Fibroblast of skin of scalp (primary cell): ENCODE measurements around the gene CC2D1A. TPM values are rescaled to one million over a fixed set of nuclear protein-coding genes. Genes with fewer than 3 reads are reported as not detected.
A peak's percentile ranks its signal among the peaks of the same experiment; 100 is the strongest.

Experiments
- DNase-seq: peaks from one replicate; pipeline ENCODE4 v3.0.0-alpha.2; 2013
- polyA plus RNA-seq, 2 experiments: library from polyadenylated mRNA; unstranded; fragments of 120-200 nt; gene quantifications; one replicate each; pipeline ENCODE4 v1.2.1, GENCODE V29; 2013; ENCODE audit not compliant: insufficient read length in 2 of 2

CC2D1A gene
- polyA plus RNA-seq (2013, experiment 1 of 2; ENCODE audit: insufficient read length), result 25.6 TPM
- 26.7 TPM for polyA plus RNA-seq (2013, experiment 2 of 2; ENCODE audit: insufficient read length)

GRCh38 chr19:13905634-13906520, at the start of gene CC2D1A, which contains the start of gene BRME1:
Gene CC2D1A (plus strand): TSS chr19:13906201. CDS start chr19:13906442, 241 bp downstream.
Gene BRME1 (minus strand): TSS chr19:13906117. CDS start chr19:13904892, 1,225 bp downstream.
- peak; percentile 84 for DNase-seq

GRCh38 chr19:13856497-13856896, 49.5 kb upstream of the CC2D1A start:
- DNase-seq, result no peak

GRCh38 chr19:13859361-13859880, 46.6 kb upstream of the CC2D1A start:
- DNase-seq, result peak; percentile 68

GRCh38 chr19:13860679-13861391, 45.2 kb upstream of the CC2D1A start:
- DNase-seq, result no peak

- DNase-seq, result no peak
Measured at GRCh38 chr19:13861392-13861713, 44.6 kb upstream of the CC2D1A start.

- peak; percentile 96 for DNase-seq
Measured at GRCh38 chr19:13861714-13862531, 44.1 kb upstream of the CC2D1A start.

GRCh38 chr19:13864046-13864666, 41.8 kb upstream of the CC2D1A start:
- DNase-seq, result no peak

GRCh38 chr19:13864667-13865570, 41.1 kb upstream of the CC2D1A start:
- DNase-seq, result no peak

GRCh38 chr19:13865571-13866462, 40.2 kb upstream of the CC2D1A start:
- no peak for DNase-seq

GRCh38 chr19:13866463-13867046, 39.4 kb upstream of the CC2D1A start:
- no peak for DNase-seq

GRCh38 chr19:13868663-13869062, 37.3 kb upstream of the CC2D1A start:
- DNase-seq, result no peak

- DNase-seq, result no peak
Measured at GRCh38 chr19:13869281-13869680, 36.7 kb upstream of the CC2D1A start.

- no peak for DNase-seq
Measured at GRCh38 chr19:13870873-13871272, 35.1 kb upstream of the CC2D1A start.

- no peak for DNase-seq
Measured at GRCh38 chr19:13872339-13872694, 33.7 kb upstream of the CC2D1A start.

- no peak for DNase-seq
Measured at GRCh38 chr19:13872695-13873389, 33.2 kb upstream of the CC2D1A start.

- no peak for DNase-seq
Measured at GRCh38 chr19:13873834-13874515, 32.0 kb upstream of the CC2D1A start.

GRCh38 chr19:13875824-13876223, 30.2 kb upstream of the CC2D1A start:
- no peak for DNase-seq

- DNase-seq, result no peak
Measured at GRCh38 chr19:13876834-13877233, 29.2 kb upstream of the CC2D1A start, which contains the start of gene NANOS3. Gene NANOS3 (plus strand): TSS chr19:13877134. CDS start chr19:13877249, 115 bp downstream.
